IMR-90 (cell line): ENCODE results near the gene SART1. TPM values are rescaled to one million over a fixed set of nuclear protein-coding genes. Genes with fewer than 3 reads are reported as not detected.

Experiments used
- ATAC-seq: fragments of 200-7000 bp; cut with Tn5 transposase; 2 replicates; pipeline ENCODE4 v1.9.1; 2020; ENCODE audit warnings: low read depth, mild to moderate bottlenecking, moderate library complexity
- BruUV-seq: library from RNA; stranded (reverse); fragments of 400-500 nt; replicated peaks from 2 replicates; lab custom pipeline; 2021; lab: Mats Ljungman, UMichigan
- CTCF ChIA-PET: fragments of 300-600 bp; formaldehyde crosslinking; extraction: SDS; loops from one replicate; lab custom pipeline; 2021; ENCODE audit warnings: antibody characterized with exemption; lab: Yijun Ruan, JAX
- POLR2A ChIA-PET: fragments of 300-600 bp; sonication (Branson Sonifier 250); formaldehyde crosslinking; loops from one replicate; lab custom pipeline; 2022; ENCODE audit warnings: antibody characterized with exemption; ENCODE audit not compliant: unreplicated experiment; lab: Charles Lee
- DNase-seq: peaks from one replicate; pipeline ENCODE4 v3.0.0; 2013
- H2AFZ ChIP-seq: replicated peaks from 2 replicates; pipeline ENCODE3; 2013; ENCODE audit warnings: low read length, mild to moderate bottlenecking; ENCODE audit not compliant: poor library complexity
- H2AK5ac ChIP-seq: 2 replicates; pipeline ENCODE4 v1.6.1; 2013; ENCODE audit warnings: low read depth, low read length, inconsistent platforms
- H2AK9ac ChIP-seq: replicated peaks from 2 replicates; pipeline ENCODE3; 2013; ENCODE audit warnings: mild to moderate bottlenecking, low read depth, low read length, moderate library complexity; ENCODE audit not compliant: poor library complexity
- H2BK120ac ChIP-seq: 2 replicates; pipeline ENCODE4 v1.6.1; 2013; ENCODE audit warnings: low read depth, low read length, inconsistent platforms
- H2BK15ac ChIP-seq: 3 replicates; pipeline ENCODE4 v1.6.1; 2013; ENCODE audit warnings: low read depth, low read length, inconsistent platforms
- H2BK20ac ChIP-seq: 2 replicates; pipeline ENCODE4 v1.6.1; 2013; ENCODE audit warnings: low read depth, mild to moderate bottlenecking, inconsistent platforms, low read length, moderate library complexity
- H2BK5ac ChIP-seq: 2 replicates; pipeline ENCODE4 v1.6.1; 2013; ENCODE audit warnings: mild to moderate bottlenecking, low read depth, low read length, inconsistent platforms; ENCODE audit not compliant: poor library complexity, severe bottlenecking
- H3K14ac ChIP-seq: replicated peaks from 2 replicates; pipeline ENCODE4 v1.6.1; 2013; ENCODE audit warnings: low read depth, low read length, inconsistent platforms
- H3K18ac ChIP-seq: 2 replicates; pipeline ENCODE4 v1.6.1; 2013; ENCODE audit warnings: low read depth, low read length, control low read depth
- H3K23ac ChIP-seq: 2 replicates; pipeline ENCODE4 v1.6.1; 2013; ENCODE audit warnings: low read depth, low read length, inconsistent platforms
- H3K27ac ChIP-seq: 2 replicates; pipeline ENCODE4 v1.5.1; 2013; ENCODE audit warnings: mild to moderate bottlenecking, control low read depth, low read length; ENCODE audit not compliant: insufficient read depth
- H3K27me3 ChIP-seq: 2 replicates; pipeline ENCODE4 v1.6.1; 2013; ENCODE audit warnings: low read length; ENCODE audit not compliant: control insufficient read depth, insufficient read depth
- H3K36me3 ChIP-seq: 2 replicates; pipeline ENCODE4 v1.6.1; 2013; ENCODE audit warnings: low read length, mixed read lengths; ENCODE audit not compliant: control insufficient read depth, insufficient read depth
- H3K4ac ChIP-seq: 2 replicates; pipeline ENCODE4 v1.6.1; 2013; ENCODE audit warnings: low read depth, low read length, inconsistent platforms
- H3K4me1 ChIP-seq: 2 replicates; pipeline ENCODE4 v1.6.1; 2013; ENCODE audit warnings: low read length, mixed read lengths; ENCODE audit not compliant: control insufficient read depth, insufficient read depth
- H3K4me2 ChIP-seq: 2 replicates; pipeline ENCODE4 v1.6.1; 2013; ENCODE audit warnings: low read depth, mild to moderate bottlenecking, control low read depth, low read length, moderate library complexity
- H3K4me3 ChIP-seq: 2 replicates; pipeline ENCODE4 v1.5.1; 2013; ENCODE audit warnings: low read depth, mild to moderate bottlenecking, control low read depth, low read length, moderate library complexity; ENCODE audit not compliant: insufficient read depth
- H3K56ac ChIP-seq: 2 replicates; pipeline ENCODE4 v1.6.1; 2013; ENCODE audit warnings: low read length, inconsistent platforms; ENCODE audit not compliant: insufficient read depth; ENCODE audit errors: extremely low read depth
- H3K79me1 ChIP-seq, 2 experiments: 2 replicates each; pipeline ENCODE4 v1.6.1; 2013; ENCODE audit warnings: low read length in 2 of 2, inconsistent platforms in 1 of 2, low read depth in 1 of 2
- H3K9ac ChIP-seq: 2 replicates; pipeline ENCODE4 v1.6.1; 2013; ENCODE audit warnings: low read depth, low read length, control low read depth
- H3K9me1 ChIP-seq: 2 replicates; pipeline ENCODE4 v1.6.1; 2013; ENCODE audit warnings: low read length, inconsistent platforms; ENCODE audit not compliant: insufficient read depth
- H3K9me3 ChIP-seq: 2 replicates; pipeline ENCODE4 v1.6.1; 2013; ENCODE audit warnings: low read length; ENCODE audit not compliant: control insufficient read depth, insufficient read depth
- H4K20me1 ChIP-seq: 2 replicates; pipeline ENCODE4 v1.6.1; 2013; ENCODE audit warnings: low read length, inconsistent platforms; ENCODE audit not compliant: insufficient read depth
- H4K5ac ChIP-seq: 2 replicates; pipeline ENCODE4 v1.6.1; 2013; ENCODE audit warnings: mild to moderate bottlenecking, low read depth, low read length, control low read depth
- H4K8ac ChIP-seq, 2 experiments: 2 replicates each; pipeline ENCODE4 v1.6.1; 2013; ENCODE audit warnings: low read depth in 2 of 2, low read length in 2 of 2, control low read depth in 1 of 2, inconsistent platforms in 1 of 2
- H4K91ac ChIP-seq: 2 replicates; pipeline ENCODE4 v1.6.1; 2013; ENCODE audit warnings: low read depth, low read length, inconsistent platforms; ENCODE audit not compliant: insufficient read depth
- BHLHE40 ChIP-seq: fragments of 150-350 bp; IDR thresholded peaks from 2 replicates; pipeline ENCODE4 v1.6.1; 2016; ENCODE audit warnings: mild to moderate bottlenecking, low read depth, low read length
- CHD1 ChIP-seq: IDR thresholded peaks from 2 replicates; pipeline ENCODE4 v1.6.1; 2012; ENCODE audit warnings: low read depth, low read length, improper control_type of control experiment
- MAFK ChIP-seq: IDR thresholded peaks from 2 replicates; pipeline ENCODE4 v1.6.1; 2012; ENCODE audit warnings: low read depth, low read length, improper control_type of control experiment
- MAZ ChIP-seq: IDR thresholded peaks from 2 replicates; pipeline ENCODE4 v1.6.1; 2012; ENCODE audit warnings: low read depth, mild to moderate bottlenecking, low read length, improper control_type of control experiment, moderate library complexity, borderline replicate concordance
- MXI1 ChIP-seq: IDR thresholded peaks from 2 replicates; pipeline ENCODE4 v1.6.1; 2012; ENCODE audit warnings: low read depth, mild to moderate bottlenecking, low read length, moderate library complexity, borderline replicate concordance
- NFE2L2 ChIP-seq: fragments of 150-350 bp; IDR thresholded peaks from 2 replicates; pipeline ENCODE4 v1.6.1; 2016; ENCODE audit warnings: low read depth, mild to moderate bottlenecking, low read length
- POLR2A ChIP-seq: IDR thresholded peaks from 2 replicates; pipeline ENCODE4 v1.6.1; 2012; ENCODE audit warnings: mild to moderate bottlenecking, low read depth, low read length
- RAD21 ChIP-seq: IDR thresholded peaks from 2 replicates; pipeline ENCODE4 v1.6.1; 2012; ENCODE audit warnings: low read length, improper control_type of control experiment
- RCOR1 ChIP-seq: IDR thresholded peaks from 2 replicates; pipeline ENCODE4 v1.6.1; 2012; ENCODE audit warnings: mild to moderate bottlenecking, low read length, improper control_type of control experiment; ENCODE audit not compliant: insufficient replicate concordance
- RFX5 ChIP-seq: IDR thresholded peaks from 2 replicates; pipeline ENCODE4 v1.8.0; 2012; ENCODE audit warnings: low read depth, mild to moderate bottlenecking, low read length, moderate library complexity
- SMC3 ChIP-seq: fragments of 150-350 bp; IDR thresholded peaks from 2 replicates; pipeline ENCODE4 v1.6.1; 2016; ENCODE audit warnings: low read depth, mild to moderate bottlenecking, antibody characterized with exemption, low read length, moderate library complexity
- WGBS, 2 experiments: methylation state at CpG; one replicate each; pipeline versions ENCODE4 v1.1.5 to v1.1.7; 2013; ENCODE audit warnings: missing lambda C conversion rate in 2 of 2; ENCODE audit not compliant: insufficient read length in 1 of 2; ENCODE audit errors: extremely low coverage in 2 of 2; 5-methylcytosine and 5-hydroxymethylcytosine counted together
- dilution Hi-C: fragments of 300-500 bp; cut with HindIII; formaldehyde crosslinking; loops from one replicate; pipeline ENCODE4 v1.14.3; 2018; ENCODE audit warnings: low sequenced_read_pairs; ENCODE audit not compliant: unreplicated experiment
- in situ Hi-C: fragments of 300-500 bp; cut with MboI; formaldehyde crosslinking; loops from 3 replicates; pipeline ENCODE4 v1.14.3; 2019; ENCODE audit warnings: low sequenced_read_pairs, inconsistent platforms, mixed read lengths
- intact Hi-C: fragments of 100-400 bp; cut with micrococcal nuclease; formaldehyde crosslinking; loops from 2 replicates; pipeline ENCODE4 v1.10.0; 2022
- polyA plus RNA-seq, 3 experiments: library from polyadenylated mRNA; depleted of rRNA; stranded (reverse); fragments of >200 nt; gene quantifications; 2 replicates each; pipeline ENCODE4 v1.2.3, GENCODE V29; 2012; ENCODE audit warnings: low replicate concordance in 1 of 3
- total RNA-seq: library from RNA; depleted of rRNA; stranded (reverse); fragments of >200 nt; gene quantifications from 2 replicates; pipeline ENCODE4 v1.2.3, GENCODE V29; 2012
- TF ChIP-seq, protein P1 (sequence below): fragments of 150-350 bp; IDR thresholded peaks from 2 replicates; pipeline ENCODE4 v1.6.1; 2017; ENCODE audit warnings: mild to moderate bottlenecking, antibody characterized with exemption, low read length, low read depth
- TF ChIP-seq, protein P2 (sequence below): conservative IDR thresholded peaks from 2 replicates; pipeline ENCODE4 v1.5.1; 2012; ENCODE audit warnings: mild to moderate bottlenecking, low read depth, low read length, improper control_type of control experiment
- TF ChIP-seq, protein P3 (sequence below): fragments of 150-350 bp; IDR thresholded peaks from 2 replicates; pipeline ENCODE4 v1.6.1; 2016; ENCODE audit warnings: low read depth, mild to moderate bottlenecking, low read length, moderate library complexity, borderline replicate concordance

Gene SART1
- total and polyA plus RNA-seq, 2 of the 4 experiments (the other 2 are of a cell fraction): 25.5 to 43.5 TPM

DNA sequence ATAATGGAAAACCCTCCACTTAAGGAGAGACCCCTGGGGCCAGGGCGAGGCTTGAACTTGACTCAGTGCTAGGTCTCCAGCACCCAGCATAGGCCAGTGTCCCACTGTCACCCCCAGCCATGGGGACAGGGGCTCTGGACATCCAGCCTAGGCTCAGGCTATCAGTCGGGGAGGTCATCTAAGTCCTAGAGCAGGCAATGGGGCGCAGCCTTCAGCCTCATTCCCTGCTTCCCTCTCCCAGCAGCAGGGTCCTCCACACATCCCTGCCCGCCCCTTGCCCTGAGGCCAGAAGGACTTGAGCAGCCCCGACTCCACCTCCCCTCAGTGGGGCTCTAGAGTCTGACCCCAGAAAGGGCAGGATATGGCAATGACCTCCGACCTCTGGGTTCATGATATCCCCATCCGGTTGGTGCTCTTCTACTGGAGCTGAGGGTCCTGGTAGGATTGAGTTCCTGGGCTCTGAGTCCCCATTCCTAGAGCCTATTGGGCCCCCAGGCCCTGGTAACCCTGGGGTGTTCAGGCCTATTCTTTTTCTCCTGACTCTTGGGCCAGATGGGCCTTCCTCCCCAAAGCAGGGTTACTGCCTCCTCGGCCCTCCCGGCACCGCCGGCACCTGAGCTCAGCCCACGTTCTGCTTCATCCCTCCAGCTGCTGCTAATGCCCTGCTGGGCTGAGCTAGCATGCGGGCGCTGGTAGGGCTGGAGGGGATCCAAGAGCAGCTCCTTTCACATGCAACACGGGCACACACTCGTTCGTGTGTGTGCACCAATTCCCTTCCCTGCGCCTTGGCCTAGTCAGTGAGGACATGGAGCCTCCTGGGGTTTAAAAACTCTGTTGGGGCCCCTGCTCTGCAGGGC is 54.6 kb downstream of the SART1 start:
- Histone ChIP-seq H4K8ac (peak overlapping the region; percentile 81 to 88), H3K9me1 (peaks cover 27% of the 10 kb centered on the region), H3K18ac (no peak overlapping the region), H4K5ac (peak overlapping the region; percentile 2; the same call in 1 of the 2 replicates), H2AK9ac (peak overlapping the region; percentile 93), H4K91ac (peak overlapping the region; percentile 83), H3K27me3 (peaks cover 10% of the 10 kb centered on the region), H3K9ac (no peak overlapping the region), H3K36me3 (no peaks in the 10 kb centered on the region), H2BK120ac (peak overlapping the region; percentile 85), H2AK5ac (peak overlapping the region; percentile 82), H3K79me1 (no peaks in the 10 kb centered on the region), H3K56ac (no peak overlapping the region), H4K20me1 (no peaks in the 10 kb centered on the region; the same call in 1 of the 2 replicates), H3K4me1 (peaks cover 13% of the 10 kb centered on the region), H2BK5ac (peak overlapping the region; percentile 48), H3K23ac (peak overlapping the region; percentile 42; the same call in 1 of the 2 replicates), H3K14ac (peak overlapping the region; percentile 80), H3K4me2 (no peak overlapping the region), H2BK20ac (peak overlapping the region; percentile 71; the same call in 1 of the 2 replicates), H3K4me3 (no peak overlapping the region), H2BK15ac (peak overlapping the region; percentile 85; the same call in 1 of the 3 replicates), H2AFZ (peak overlapping the region; percentile 86), H3K4ac (peak overlapping the region; percentile 75), H3K9me3 (no peaks in the 10 kb centered on the region), H3K27ac (no peak overlapping the region; the same call in 1 of the 2 replicates)
- DNase-seq (no peak), ATAC-seq (no peak)
- ChIA-PET CTCF (interaction anchor here (0.5 kb wide), 1 partner anchor 305 kb away, joined by 3 read pairs; no protein-coding TSS in a partner anchor), POLR2A (no interaction called here)
- in situ Hi-C loops (no loop called here), intact Hi-C loops (no loop called here), dilution Hi-C loops (no loop called here)
- BruUV-seq: no TSS peak
- WGBS, 2 experiments: 72% methylated on average over 10 of the region's 18 CpGs; no CpG with 5 or more reads in 1 of the 2 experiments
- TF ChIP-seq NFE2L2 (no peak), CHD1 (no peak), RFX5 (no peak), SMC3 (no peak), MXI1 (no peak), MAFK (no peak), MAZ (no peak), RAD21 (no peak), RCOR1 (no peak), BHLHE40 (no peak), POLR2A (no peak)
- TF ChIP-seq, protein P1, sequence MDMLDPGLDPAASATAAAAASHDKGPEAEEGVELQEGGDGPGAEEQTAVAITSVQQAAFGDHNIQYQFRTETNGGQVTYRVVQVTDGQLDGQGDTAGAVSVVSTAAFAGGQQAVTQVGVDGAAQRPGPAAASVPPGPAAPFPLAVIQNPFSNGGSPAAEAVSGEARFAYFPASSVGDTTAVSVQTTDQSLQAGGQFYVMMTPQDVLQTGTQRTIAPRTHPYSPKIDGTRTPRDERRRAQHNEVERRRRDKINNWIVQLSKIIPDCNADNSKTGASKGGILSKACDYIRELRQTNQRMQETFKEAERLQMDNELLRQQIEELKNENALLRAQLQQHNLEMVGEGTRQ: no peak
- TF ChIP-seq, protein P2, sequence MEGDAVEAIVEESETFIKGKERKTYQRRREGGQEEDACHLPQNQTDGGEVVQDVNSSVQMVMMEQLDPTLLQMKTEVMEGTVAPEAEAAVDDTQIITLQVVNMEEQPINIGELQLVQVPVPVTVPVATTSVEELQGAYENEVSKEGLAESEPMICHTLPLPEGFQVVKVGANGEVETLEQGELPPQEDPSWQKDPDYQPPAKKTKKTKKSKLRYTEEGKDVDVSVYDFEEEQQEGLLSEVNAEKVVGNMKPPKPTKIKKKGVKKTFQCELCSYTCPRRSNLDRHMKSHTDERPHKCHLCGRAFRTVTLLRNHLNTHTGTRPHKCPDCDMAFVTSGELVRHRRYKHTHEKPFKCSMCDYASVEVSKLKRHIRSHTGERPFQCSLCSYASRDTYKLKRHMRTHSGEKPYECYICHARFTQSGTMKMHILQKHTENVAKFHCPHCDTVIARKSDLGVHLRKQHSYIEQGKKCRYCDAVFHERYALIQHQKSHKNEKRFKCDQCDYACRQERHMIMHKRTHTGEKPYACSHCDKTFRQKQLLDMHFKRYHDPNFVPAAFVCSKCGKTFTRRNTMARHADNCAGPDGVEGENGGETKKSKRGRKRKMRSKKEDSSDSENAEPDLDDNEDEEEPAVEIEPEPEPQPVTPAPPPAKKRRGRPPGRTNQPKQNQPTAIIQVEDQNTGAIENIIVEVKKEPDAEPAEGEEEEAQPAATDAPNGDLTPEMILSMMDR: no peak
- TF ChIP-seq, protein P3, sequence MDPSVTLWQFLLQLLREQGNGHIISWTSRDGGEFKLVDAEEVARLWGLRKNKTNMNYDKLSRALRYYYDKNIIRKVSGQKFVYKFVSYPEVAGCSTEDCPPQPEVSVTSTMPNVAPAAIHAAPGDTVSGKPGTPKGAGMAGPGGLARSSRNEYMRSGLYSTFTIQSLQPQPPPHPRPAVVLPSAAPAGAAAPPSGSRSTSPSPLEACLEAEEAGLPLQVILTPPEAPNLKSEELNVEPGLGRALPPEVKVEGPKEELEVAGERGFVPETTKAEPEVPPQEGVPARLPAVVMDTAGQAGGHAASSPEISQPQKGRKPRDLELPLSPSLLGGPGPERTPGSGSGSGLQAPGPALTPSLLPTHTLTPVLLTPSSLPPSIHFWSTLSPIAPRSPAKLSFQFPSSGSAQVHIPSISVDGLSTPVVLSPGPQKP: no peak
